Fibroblast of skin of right quadriceps (primary cell): ENCODE results near the gene DRAM2.

Source experiments
- DNase-seq: peaks from one replicate; pipeline ENCODE4 v3.0.0-alpha.2; 2013

Gene DRAM2

DNA sequence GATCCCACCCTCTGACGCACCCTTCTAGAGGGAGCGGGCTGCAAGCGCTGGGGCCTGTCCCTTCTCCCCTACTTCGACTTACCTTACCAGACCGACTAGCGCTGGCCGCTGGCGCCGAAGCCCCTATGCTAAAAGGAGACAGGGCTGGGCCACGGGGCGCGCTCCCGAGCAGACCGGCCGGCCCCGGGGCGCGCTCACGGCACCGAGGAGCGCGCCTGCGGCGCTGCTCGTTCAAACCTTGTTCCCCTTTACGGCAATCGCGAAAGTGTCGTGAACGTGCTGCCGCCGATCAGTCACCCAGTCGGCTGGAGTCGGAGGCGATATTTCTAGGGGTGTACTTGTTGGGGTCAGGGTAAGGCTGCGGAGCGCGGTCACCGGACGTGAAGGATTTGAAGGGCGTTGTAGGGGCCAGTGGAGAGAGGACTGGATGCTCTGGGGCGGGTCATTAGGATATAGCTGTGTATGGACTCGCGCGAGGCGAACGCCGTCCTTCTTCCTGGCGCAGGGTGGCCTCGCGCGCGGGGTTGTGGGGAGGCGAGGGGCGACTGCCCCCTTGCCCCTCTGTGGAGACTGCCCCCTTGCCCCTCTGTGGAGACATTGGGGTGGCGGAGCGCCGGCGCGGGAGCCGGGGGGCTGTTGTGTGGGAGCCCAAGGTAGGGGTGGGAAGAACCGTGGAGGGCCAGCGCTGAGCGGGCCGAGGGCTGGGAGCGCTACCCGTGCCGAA lies at the start of gene DRAM2, which contains the start of gene CEPT1:
TSS of gene DRAM2 (minus strand) at position 138 of the 724 bp plus-strand sequence. CDS start 8,539 bp downstream, outside the sequence.
TSS of gene CEPT1 (plus strand) at position 268 of the 724 bp plus-strand sequence. CDS start 7,492 bp downstream, outside the sequence.
- peak; percentile 94 for DNase-seq

DNA sequence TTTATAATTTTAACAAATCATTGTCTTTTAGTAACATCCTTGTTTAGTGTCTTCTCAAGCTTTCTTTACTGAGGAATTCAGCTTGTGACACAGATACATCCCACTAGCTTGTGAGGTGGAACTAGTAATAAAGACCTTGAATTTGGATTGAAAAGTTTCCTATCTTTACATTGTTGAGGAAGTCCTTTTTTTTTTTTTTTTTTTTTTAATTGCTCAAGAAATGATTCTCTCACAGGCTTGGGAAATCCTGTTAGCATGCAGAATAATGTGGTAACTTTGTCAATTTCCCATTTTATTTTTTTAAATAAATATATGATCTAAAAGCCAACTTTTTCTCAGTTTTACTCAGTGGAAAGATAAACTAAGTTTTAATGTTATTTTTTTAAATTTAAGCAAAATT lies 44.8 kb upstream of the DRAM2 start:
- no peak for DNase-seq

DNA sequence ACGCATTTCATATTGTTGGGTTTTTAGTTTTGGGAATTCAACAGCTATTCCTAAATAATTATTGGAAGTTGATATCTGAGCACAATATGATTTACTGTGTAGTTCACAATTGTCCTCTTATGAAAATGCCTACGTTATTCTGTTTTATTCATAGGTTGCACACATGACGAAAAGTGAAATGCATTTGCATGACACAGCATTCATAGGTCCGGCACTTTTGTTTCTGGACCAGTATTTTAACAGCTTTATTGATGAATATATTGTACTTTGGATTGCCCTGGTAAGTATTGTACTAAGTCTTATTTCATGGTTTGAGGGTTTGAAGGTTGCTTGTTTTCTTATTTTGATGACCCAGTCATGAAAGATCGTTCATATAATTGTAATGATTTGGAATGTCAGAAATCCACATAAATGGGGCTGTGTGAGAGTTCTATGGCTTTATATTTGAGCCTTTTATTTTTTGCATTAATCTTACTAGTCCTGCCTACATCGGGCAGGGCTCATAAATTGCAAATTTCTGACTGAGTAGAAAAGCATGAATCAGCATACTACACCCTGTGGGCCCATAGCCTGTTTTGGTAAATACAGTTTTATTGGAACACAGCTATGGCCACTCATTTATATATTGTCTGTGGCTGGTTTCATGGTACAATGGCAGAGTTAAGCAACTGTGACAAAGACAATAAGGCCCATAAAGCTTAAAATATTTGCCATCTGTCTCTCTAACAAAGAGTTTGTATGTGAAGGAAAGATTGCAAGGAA lies 43.6 kb upstream of the DRAM2 start:
- DNase-seq = no peak

DNA sequence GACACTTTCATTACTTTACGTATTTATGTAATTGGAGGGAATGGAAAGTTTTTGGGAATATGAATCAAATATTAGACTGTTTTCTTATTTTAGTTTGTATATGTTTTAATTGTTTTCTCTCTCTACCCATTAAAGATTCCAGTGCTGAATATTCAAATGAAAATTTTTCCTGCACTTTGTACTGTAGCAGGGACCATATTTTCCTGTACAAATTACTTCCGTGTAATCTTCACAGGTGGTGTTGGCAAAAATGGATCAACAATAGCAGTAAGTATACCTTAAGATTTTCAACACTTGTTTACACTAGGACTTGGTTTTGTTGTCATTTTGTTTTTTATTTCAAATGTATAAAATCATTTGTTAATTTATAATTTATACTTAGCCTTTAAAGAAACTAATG lies 42.2 kb upstream of the DRAM2 start:
- no peak for DNase-seq

DNA sequence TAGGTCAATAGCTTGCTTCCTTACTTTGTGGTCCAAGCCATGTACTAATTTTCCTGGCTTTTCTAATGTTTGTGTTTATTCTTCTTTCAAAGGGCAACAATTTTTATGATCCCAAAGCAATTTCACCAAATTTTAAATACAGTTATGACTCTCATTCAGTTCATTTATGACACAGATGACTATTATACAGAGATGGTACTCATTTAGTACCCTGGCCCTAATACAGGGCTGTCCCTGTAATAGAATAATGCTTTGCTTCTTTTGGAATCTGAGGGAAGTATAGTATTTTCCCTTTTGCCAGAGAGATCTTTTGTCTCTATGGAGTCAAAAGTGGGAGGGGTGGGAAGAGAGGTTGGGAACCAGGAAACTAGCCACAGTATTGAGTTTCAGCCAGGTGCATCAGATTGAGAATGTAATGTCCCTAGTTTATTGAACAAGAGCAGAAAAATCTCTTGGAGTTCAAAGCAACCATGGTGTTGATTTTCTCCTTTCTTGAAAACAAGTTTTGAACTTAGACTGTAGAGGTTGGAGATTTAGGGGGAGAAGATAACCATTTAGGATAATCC lies 40.2 kb upstream of the DRAM2 start:
- no peak for DNase-seq

DNA sequence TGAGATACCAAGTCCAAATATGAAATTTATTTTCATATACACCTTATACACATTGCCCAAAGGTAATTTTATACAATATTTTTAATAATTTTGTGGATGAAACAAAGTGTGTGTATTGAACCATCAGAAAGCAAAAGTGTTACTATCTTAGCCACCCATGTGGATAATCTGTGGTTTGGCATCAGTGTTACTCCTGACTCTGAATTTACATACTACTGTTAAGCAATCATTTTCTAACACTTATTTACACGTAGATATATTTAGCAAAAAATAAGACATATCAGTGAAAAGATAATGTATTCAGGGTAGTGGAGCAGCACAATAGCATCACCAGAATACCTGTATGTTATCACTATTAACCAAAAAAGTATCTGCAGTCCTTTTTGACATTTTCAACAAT lies 36.8 kb upstream of the DRAM2 start:
- no peak for DNase-seq

DNA sequence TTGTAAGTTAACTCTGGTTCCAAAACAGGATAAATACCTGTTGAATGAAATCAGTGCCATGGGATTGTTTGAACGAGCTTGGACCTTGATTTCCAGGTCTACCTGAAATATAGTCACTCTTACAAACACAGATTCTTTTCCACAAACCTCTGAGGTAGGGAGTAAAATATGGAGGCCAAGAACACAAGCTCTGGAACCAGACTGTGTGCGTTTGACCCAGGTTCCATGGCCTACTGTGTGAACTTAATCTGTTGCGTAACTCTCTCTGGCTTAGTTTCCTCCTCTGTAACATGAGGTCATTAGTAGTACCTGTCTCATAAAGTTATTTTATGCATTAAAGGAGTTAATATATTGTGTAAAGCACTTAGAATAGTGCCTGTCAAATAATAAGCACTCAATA lies 35.5 kb upstream of the DRAM2 start:
- DNase-seq = no peak

DNA sequence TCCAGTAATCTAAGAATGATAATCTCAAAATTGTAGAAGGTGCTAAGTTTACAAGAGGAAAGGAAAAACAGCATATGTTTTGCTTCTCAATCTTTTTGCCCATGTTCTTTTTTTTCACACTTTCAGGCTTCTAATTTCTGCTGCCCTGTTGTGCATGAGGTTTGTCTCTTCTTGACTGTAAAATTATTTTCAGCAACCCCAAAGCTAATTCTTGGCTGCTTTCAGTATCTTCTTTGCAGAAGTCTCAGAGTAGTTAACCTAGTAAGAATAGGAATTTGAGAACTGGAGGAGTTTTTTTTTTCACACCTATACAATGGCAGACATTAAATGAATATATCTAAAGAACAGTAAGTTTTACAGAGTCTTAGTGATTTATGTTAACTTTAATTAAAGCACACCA lies 34.2 kb upstream of the DRAM2 start:
- no peak for DNase-seq

DNA sequence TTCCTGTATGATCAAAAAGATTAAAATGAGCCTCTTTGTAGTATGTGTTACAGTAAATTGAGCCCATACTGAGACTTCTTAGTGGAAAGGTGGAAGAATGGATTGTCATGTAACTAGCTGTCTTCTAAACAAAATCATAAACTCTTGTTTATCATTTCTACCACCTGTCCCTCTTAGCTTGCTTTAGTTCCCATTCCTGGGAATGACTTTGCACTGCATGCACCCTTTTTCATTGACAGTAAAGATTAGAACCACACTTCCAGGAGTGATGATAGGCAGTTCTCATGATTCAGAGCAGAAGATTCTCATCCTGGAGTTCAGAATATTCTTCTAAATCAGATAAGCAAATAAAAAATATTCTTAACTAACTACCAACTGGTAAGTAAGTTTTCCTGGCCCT lies 32.6 kb upstream of the DRAM2 start:
- no peak for DNase-seq

DNA sequence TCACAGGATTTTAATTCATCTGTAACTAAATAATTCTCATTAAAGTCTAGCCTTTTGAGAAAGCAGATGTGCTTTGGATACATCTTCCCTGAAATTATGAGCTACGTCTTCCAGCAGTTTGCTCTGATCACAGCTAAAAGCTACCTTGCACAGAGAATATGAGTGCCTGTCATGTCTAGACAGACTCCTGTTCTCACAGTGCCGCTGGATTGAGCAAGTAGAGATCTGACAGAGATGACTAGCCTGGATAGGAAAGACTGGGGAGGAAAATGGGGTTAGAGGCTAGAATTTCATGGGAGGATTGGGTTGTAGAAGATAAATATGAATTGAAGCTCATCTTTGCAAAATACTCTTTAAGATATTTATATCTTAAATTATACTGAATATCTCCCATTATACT lies 24.3 kb upstream of the DRAM2 start:
- DNase-seq = no peak

DNA sequence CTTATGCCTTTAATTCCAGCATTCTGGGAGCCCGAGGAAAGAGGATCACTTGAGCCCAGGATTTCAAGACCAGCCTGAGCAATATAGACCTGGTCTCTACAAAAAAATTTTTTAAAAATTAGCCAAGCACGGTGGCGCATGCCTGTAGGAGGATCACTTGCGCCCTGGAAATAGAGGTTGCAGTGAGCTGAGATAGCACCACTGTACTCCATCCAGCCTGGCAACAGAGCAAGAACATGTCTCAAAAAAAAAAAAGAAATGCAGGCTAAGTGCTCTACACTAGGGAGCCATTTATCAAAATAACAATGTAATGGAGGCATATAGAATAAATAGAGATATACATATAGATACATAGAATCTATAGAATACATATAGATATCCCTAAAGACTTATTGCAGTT lies 23.5 kb upstream of the DRAM2 start:
- DNase-seq = no peak

DNA sequence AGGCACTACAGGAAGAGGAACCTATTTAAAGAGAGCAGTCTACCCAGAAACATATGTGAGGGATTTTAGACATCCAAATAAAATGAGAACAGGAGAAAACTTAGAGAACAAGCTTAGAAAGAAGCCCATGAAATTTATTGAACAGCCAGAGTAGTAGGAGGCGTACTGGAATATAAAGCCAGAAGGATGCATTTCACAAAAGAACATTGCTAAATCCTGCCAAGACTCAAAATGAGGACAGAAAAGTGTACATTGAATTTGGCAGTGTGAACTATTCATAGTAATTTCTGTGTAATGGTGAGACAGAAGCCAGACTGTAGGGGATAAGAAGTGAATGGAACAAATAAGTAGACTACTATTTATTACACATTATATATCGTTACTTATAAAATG lies 22.6 kb upstream of the DRAM2 start:
- DNase-seq = no peak

DNA sequence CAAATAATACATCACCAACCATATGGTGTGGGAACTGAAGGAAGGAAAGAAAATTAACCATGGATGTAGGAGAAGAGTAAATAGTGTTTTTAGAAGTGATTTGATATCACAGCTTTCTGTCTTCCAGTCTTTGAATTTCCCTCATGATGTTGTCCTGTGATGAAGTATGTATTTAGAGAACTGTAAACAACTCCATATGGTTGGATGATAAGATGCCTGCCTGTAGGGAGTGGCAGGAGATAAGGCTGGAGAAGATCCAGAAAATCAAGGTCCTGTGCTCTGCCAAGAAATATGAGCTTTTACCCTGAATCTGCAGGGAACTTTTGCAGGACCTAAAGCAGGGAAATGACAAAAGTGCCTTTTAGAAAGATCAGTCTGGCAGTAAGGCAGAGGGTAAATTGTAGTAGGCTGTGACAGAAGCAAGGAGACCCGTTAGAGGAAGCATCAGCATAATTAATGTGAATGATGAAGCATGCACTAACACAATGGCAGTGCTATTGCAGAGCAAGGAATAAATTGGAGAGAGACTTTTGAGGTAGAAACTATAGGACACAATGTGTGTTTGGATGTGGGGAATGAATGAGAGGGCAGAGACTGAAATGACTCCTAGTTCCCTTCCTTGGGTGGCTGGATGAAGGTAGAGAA lies 22.1 kb upstream of the DRAM2 start:
- DNase-seq = no peak

DNA sequence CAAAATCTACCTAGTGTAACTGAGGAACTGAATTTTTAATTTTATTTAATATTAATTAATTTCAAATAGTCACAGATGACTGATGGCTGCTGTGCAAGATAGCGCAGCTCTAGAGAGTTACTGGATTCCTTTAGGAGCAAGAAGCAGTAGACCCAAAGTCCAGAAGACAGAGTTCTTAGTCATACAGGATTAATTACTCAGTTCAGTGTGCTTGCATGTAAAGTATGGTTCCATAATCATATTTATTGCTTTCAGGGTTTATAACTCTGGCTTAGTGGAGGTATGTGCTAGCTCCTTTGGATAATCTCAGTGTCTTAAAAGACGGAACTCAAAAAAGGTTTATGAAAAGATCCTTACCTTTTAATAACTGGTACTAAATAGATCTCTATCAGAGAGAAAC lies 17.5 kb upstream of the DRAM2 start:
- DNase-seq = no peak

DNA sequence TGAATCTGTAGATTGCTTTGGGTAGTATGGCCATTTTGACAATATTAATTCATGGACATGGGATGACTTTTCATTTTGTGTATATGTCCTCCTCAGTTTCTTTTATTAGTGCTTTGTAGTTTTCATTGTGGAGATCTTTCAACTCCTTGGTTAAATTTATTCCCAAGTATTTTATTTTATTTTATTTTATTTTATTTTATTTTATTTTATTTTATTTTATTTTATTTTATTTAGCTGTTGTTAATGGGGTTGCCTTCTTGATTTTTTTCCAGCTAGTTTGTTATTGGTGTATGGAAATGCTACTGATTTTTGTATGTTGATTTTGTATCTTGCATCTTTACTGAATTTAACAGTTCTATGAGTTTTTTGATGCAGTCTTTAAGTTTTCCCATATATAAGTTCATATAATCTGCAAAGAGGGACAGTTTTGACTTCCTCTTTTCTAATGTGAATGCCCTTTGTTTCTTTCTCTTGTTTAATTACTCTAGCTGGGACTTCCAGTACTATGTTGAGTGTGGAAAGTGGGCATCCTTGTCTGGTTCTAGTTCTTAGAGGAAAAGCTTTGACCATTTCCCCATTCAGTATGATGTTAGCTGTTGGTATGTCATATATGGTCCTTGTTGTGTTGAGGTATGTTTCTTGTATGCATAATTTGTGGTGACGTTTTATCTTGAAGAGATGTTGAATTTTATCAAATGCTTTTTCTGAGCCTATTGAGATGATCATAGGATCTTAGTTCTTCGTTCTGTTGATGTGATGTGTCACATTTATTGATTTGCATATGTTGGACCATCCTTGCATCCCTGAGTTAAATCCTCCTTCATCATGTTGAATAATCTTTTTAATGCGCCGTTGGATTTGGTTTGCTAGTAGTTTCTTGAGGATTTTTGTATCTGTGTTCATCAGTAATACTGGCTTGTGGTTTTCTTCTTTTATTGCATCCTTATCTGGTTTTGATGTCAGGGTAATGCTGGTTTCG lies 14.4 kb upstream of the DRAM2 start:
- DNase-seq = no peak

DNA sequence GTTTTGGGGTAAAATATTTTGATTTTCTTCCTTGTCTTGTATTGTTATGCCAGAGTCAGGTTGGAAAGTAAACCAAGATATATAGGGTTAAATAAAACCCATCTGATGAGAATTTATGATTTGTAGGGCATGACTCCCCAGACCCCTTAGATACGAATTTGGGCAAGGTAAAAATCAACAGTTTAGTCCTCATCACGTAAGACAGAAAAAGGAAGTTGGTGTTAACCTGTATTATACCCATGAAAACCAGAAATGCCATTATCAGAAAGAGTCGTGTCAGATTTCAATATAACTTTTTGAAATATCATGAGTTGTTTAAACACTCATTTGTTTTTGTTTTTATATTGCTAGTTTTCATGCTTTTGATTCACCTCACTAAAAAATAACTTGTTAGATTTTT lies 11.9 kb upstream of the DRAM2 start:
- no peak for DNase-seq

DNA sequence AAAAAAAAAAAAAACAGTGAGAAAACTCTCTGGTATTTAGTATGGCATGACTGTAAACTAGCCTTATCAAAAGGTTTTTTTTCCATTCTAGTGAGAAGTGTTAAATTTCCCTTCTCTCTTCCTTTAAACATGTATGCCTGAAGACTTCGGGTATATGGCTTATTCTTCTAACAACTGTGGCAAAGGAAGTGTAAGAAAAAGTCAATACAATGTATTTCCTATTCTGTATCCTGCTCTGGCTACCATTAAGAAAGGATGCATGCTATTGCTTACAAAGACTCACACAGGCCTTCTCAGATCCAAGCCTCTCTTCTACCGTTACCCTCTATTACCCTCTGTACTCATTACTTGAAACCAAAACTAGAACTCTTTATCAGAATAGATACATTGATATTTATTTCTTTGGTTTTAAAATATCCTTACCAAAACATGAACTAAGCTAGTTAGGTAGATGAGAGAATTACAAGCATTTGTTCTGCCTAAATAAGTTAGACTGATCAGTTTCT lies 8.5 kb upstream of the DRAM2 start:
- DNase-seq = no peak

DNA sequence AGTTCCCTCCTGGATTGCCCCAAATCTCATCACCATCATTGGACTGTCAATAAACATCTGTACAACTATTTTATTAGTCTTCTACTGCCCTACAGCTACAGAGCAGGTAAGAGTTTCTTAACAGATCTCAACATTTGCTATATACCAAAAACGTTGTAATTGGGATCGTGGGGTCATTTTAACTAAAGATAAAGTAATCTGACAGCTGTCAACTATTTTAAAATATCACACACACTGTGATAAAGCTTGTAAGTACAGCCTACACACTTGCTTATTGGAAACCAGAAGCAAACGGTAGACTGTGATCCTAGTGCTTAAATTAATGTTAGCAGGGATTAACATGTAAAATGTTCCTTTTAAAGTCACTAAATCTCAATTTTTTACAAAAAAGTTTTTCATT lies 8.1 kb upstream of the DRAM2 start:
- no peak for DNase-seq

DNA sequence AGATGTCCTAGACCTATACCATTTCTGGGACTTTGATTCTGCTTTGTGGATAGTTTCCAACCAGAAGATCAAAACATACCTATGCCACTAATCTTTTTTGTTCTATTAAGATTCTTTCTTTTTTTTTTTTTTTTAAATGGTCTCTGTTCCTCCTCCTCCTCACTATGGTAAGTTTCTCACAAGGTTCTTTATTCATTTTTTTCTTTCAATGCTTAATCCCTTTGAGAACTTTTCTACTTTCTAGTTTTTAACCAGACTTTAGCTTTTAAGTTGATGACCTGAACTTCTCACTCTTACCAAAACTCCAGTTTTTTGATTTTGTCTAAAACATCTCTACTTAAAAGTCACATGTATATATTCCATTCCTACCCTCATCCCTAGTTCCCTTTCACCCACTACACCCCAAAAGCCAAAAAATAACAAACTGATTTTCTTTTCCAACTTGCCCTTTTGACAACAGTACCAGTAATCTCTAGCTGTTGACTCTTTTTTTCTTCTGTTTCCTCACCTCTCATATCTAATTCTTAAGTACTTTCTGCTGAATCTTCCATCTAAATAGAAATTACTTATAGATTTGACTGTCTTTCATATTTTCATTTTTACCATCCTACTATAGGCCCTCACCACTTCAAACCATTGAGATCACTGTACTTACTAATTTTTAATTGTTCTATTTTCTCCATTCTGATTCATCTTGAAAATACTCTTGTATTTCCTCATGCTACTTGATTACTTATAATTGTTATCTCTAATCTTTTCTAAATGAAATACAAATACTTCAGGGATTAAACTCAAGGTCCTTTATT lies 6.3 kb upstream of the DRAM2 start:
- DNase-seq = no peak

DNA sequence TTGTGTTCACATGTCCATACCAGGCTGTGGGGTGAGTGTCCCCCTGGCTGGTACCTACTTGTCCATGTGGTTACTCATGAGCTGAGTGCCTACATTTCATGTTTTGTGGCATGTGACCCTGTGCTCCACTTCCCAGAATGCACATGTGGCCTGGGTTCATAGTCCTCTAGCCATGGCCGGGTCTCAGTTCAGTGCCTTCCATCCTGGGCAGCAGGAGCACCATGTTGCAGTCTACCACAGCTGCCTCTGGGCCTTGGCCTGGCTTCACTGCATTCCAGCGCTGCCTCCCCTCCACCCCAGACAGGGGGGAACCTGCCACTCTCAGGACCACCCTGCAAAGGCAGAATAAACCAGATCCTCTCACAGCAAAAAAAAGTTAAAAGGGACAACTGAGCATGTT lies 5.6 kb upstream of the DRAM2 start:
- no peak for DNase-seq

DNA sequence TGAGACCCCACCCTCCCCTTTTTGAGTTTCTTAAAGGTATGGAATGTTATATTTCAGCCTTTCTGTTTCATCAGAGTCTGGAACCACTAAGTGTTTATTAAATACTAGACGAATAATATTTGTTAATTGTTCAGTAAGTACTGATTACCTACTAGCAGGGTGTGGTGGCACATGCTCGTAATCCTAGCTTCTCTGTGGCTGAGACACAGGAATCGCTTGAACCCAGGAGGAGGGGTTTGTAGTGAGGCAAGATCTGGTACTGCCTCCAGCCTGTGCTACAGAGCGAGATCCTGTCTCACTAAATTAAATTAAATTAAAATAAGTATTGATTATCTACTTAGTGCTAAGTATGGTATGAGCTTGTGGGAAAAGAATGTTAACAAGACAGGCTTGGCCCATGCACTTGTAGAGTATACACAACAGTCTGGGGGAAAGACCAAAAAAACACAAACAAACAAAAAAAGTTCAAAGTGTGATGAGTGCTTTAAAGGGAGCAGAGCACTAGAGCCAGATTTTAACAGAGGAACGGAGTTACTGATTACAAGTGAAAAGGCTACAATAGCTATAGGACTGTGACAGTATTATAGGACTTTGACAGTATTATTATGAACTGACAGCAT lies 2.6 kb upstream of the DRAM2 start:
- DNase-seq = no peak
